GM12874 (cell line): ENCODE results near the gene FCER2.

ENCODE experiments used
- TF ChIP-seq, protein P1 (sequence below): IDR thresholded peaks from 2 replicates; pipeline ENCODE4 v1.5.1; 2011; ENCODE audit warnings: low read depth, mild to moderate bottlenecking, control low read depth, low read length, moderate library complexity; ENCODE audit not compliant: insufficient read depth

FCER2 gene

DNA sequence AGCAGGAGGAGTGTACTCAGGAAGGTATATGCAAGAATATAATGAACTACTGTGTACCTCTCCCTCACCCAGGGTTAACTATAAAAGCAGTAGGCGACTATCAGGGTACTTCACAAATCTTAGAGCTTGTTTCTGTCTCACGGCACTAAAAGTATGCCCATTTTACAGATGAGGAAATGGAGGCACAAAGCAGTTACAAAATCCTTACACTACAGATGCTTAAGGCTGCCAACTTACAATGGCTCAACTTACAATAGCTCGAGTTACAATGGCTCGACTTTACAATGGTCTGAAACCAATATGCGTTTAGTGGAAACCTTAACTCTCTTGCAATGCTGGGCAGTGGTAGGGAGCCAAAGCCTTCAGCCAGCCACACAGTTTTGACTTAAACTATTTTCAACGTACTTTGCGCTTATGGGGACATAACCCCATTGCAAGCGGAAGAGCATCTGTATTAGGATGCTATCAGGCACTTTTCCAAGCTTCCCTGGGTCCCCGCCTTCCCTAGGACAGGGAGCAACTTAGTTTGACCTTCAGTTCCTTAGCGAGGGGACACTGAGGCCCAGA lies 4.1 kb downstream of the FCER2 start:
- TF ChIP-seq, protein P1, sequence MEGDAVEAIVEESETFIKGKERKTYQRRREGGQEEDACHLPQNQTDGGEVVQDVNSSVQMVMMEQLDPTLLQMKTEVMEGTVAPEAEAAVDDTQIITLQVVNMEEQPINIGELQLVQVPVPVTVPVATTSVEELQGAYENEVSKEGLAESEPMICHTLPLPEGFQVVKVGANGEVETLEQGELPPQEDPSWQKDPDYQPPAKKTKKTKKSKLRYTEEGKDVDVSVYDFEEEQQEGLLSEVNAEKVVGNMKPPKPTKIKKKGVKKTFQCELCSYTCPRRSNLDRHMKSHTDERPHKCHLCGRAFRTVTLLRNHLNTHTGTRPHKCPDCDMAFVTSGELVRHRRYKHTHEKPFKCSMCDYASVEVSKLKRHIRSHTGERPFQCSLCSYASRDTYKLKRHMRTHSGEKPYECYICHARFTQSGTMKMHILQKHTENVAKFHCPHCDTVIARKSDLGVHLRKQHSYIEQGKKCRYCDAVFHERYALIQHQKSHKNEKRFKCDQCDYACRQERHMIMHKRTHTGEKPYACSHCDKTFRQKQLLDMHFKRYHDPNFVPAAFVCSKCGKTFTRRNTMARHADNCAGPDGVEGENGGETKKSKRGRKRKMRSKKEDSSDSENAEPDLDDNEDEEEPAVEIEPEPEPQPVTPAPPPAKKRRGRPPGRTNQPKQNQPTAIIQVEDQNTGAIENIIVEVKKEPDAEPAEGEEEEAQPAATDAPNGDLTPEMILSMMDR: no peak

DNA sequence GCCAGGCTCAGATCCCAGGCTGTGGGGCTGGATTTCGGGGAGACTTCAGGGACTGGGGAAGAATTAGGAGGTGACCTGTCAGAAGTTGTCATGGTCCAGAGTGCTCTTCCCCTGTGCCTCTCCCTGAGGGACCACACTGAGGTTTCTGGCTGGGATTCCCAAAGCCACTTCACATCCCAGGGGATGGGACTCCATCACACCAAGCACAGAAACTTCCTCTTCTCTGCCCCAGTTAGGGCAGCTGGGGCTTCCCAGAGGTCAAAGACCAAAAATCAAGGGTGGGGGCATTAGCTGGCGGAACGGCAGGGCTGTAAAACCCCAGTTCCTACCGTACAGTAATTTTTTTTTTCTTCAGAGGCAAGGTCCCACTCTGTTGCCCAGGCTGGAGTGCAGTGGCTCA lies 7.4 kb downstream of the FCER2 start:
- TF ChIP-seq, protein P1: no peak

DNA sequence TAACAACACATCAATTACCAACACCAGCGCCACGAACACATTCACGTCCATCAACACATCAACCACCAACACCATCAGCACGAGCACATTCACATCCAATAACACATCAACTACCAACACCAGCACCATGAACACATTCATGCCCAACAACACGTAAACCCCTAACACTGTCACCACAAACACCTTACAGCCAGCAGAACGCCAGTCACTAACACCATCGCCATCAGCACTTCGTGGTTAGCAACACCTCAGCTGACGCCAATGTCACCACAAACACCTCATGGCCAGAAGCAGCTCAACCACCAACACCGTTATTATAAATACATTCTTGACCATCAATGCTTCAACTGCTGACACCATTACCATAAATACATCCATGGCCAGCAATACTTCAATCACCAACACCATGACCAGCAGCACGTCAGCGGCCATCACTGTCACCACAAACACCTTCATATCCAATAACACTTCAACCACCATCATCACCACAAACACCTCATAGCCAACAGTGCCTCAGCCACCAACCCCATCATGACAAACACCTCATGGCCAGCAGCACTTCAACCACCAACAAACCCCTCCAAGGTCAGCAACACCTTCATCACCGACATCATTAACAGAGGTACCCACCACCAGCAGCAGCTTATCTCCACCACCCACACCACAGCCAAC lies 9.4 kb downstream of the FCER2 start:
- TF ChIP-seq, protein P1: no peak

DNA sequence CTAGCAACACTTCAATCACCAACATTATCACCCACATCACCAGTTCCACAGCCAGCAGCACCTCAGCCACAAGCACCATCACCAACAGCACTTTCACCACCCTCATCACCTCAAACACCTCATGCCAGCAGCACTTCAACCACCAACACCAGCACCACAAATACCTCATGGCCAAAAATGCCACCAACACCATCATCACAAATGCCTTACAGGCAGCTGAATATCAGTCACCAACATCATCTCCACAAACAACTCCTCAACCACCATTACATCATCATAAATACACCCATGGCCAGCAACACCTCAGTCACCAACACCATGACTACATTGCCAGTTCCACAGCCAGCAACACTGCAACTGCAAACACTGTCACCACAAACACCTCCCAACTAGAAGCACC lies 10.4 kb downstream of the FCER2 start:
- TF ChIP-seq, protein P1: no peak

DNA sequence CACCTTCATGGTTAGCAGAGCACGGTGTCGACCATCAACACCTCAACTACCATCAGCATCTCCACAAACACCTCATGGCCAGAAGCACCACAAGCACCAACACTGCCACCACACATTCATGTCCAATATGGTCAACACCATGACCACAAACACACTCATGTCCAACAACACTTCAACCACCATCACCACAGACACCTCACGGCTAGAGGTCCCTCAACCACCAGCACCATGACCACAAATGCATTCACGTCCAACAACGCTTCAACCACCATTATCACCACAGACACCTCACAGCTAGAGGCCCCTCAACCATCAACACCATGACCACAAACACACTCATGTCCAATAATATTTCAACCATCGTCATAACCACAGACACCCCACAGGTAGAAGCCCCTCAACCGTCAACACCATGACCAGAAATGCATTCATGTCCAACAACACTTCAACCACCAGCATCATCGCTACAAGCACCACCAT lies 11.1 kb downstream of the FCER2 start:
- TF ChIP-seq, protein P1: no peak

DNA sequence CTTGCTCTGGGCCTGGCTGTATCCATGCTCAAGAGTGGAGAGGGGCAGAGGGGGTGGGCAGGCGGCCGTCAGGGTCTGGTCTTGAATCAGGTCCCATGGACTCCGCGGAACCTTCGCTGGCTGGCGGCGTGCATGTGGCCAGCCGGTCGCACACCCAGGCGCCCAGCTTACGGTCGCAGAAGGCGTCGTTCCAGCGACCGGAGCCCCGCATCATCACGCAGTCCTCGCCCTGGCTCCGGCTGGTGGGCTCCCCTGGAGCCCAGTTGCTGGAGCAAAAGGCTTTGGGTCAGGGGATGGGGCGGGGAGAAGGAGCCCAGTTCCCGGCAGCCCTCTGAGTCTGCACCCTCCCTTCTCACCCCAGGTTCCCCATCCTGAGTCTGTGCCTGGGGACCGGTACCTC lies 12.8 kb downstream of the FCER2 start:
- TF ChIP-seq, protein P1: no peak

DNA sequence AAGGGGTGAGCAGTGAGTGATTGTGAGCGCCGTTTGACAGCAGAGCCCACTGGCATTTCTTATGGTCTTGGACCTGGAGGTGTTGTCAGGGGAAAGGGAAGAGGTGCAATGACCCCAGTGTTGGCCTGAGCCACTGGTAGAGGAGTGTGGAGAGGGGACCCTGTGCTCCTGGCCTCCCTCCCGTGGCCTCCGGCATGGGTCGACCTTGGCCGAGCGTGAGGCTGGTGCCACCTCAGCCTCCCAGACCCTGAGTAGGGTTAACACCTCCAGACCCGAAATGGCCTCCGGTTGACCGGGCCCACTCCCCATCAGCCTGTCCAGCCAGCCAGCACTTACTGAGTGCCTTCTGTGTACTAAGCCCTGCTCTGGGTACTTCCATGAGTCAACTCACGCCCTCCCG lies 14.8 kb downstream of the FCER2 start:
- TF ChIP-seq, protein P1: no peak
